Hematopoietic multipotent progenitor cell treated with erythropoietin and hydrocortisone succinate and interleukin-3 and kit ligand, for 4 days (in vitro differentiated cells): ENCODE data around the gene GOLGA8M.
"Not testable (repeated sequence)": the region's sequence is repeated elsewhere in the genome, so short reads cannot be mapped to it uniquely, and the experiment has no call there.

ENCODE experiments used
- DNase-seq: peaks from one replicate; pipeline ENCODE4 v3.0.0-alpha.2; 2015

Gene GOLGA8M, protein sequence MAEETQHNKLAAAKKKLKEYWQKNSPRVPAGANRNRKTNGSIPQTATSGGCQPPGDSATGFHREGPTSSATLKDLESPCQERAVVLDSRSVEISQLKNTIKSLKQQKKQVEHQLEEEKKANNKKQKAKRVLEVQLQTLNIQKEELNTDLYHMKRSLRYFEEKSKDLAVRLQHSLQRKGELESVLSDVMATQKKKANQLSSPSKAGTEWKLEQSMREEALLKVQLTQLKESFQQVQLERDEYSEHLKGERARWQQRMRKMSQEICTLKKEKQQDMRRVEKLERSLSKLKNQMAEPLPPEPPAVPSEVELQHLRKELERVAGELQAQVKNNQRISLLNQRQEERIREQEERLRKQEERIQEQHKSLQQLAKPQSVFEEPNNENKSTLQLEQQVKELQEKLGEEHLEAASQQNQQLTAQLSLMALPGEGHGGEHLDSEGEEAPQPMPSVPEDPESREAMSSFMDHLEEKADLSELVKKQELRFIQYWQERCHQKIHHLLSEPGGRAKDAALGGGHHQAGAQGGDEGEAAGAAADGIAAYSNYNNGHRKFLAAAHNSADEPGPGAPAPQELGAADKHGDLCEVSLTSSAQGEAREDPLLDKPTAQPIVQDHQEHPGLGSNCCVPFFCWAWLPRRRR

DNA sequence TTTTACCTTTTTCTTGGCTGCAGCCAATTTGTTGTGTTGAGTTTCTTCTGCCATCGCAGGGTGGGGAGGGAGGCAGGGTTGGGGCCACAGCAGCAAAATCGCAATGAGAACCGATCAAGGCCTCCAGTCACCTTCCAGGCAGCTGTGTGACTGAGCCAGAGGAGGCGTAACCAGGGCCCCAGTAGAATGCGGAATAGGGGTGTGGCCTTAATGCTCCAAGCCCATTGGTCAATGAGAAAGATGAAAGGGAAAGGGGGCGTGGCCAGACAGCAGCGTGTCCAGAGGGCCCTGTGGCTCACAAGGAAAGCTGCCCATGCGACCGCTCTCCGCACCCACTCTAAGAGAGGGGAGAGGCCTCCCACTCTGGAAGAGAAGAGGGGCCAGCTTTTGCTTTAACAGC is at the start of gene GOLGA8M:
GOLGA8M (minus strand) TSS at position 152 of the 400 bp plus-strand sequence; CDS start at position 54, 98 bp downstream.
- not testable (repeated sequence) for DNase-seq

DNA sequence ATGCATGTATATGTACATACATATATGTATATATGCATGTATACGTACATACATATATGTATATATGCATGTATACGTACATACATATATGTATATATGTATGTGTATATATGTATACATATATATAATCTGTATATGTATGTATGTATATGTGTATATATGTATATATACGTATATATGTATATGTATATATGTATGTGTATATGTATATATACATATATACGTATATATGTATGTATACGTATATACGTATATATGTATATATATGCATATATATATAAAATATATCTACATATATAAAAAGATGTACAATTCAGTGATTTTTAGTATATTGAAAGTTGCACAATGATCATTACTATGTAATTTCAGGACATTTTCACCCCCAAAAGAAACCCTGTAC is 30.7 kb upstream of the GOLGA8M start:
- not testable (repeated sequence) for DNase-seq

- not testable (repeated sequence) for DNase-seq
Measured at GRCh38 chr15:28738590-28739292, 26.5 kb upstream of the GOLGA8M start.

GRCh38 chr15:28738200-28738561 is 26.0 kb upstream of the GOLGA8M start:
- DNase-seq = not testable (repeated sequence)

- DNase-seq = peak; percentile 54
Measured at GRCh38 chr15:28737521-28738199, 25.4 kb upstream of the GOLGA8M start.

DNA sequence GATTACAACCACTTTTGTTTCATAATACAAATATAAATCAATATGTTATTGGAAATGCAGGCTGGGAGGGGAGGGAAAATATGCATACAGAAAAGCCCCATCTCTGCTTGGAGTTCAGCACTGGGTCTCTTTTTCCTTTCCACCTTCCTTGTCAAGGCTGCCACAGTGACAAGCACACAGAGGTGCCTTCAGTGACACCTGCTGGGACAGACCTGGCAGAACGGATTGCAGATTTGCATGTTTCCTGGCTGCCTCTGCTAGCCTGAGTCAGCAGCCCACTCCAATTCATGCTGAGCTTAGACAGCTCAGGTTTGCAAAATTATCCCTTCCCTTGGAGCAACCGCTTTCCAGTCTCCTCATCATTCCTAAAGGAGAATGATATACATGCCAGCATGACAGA is 15.8 kb upstream of the GOLGA8M start:
- DNase-seq = peak; percentile 36

DNA sequence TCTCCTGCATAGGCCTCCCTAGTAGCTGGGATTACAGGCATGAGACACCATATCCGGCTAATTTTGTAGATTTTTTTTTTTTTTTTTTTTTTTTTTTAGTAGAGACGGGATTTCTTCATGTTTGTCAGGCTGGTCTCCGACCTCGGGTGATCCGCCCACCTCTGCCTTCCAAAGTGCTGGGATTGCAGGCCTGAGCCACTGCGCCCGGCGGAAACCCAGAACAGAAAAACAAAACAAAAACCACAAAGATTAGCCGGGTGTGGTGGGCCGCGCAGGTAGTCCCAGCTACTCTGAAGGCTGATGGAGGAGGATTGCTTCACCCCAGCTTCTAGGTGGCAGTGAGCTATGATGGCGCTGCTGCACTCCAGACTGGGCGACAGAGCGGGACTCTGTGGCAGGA is 14.8 kb upstream of the GOLGA8M start:
- DNase-seq = not testable (repeated sequence)

GRCh38 chr15:28726102-28726501 is 13.9 kb upstream of the GOLGA8M start:
- DNase-seq = no peak

GRCh38 chr15:28725556-28725955 is 13.3 kb upstream of the GOLGA8M start:
- no peak for DNase-seq

GRCh38 chr15:28723986-28724385 is 11.8 kb upstream of the GOLGA8M start:
- not testable (repeated sequence) for DNase-seq

- not testable (repeated sequence) for DNase-seq
Measured at GRCh38 chr15:28719626-28720025, 7.4 kb upstream of the GOLGA8M start.

- not testable (repeated sequence) for DNase-seq
Measured at GRCh38 chr15:28718576-28718975, 6.4 kb upstream of the GOLGA8M start.

GRCh38 chr15:28714176-28714575 is 2.0 kb upstream of the GOLGA8M start:
- DNase-seq = not testable (repeated sequence)

DNA sequence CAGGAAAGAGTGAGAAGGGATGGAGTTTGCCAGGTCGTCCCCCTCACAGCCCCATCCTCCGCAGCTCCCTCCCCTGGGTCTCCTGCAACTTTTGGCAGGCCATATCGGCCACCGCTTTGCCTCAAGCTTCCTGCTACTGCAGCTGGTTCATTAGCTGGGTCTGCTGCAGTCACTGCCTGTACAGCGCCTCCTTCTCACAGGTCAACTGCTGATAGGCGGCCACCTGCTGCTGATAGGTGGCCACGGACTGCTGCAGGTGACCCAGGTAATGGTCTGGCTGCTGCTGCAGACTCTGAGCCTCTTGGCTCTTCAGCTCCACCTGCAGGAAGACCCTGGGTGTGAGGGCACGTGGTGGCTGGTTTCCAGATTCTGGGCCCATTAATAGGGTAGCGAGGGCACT is 8.3 kb downstream of the GOLGA8M start:
- DNase-seq = not testable (repeated sequence)

GRCh38 chr15:28702427-28702826 is 9.8 kb downstream of the GOLGA8M start:
- not testable (repeated sequence) for DNase-seq

DNA sequence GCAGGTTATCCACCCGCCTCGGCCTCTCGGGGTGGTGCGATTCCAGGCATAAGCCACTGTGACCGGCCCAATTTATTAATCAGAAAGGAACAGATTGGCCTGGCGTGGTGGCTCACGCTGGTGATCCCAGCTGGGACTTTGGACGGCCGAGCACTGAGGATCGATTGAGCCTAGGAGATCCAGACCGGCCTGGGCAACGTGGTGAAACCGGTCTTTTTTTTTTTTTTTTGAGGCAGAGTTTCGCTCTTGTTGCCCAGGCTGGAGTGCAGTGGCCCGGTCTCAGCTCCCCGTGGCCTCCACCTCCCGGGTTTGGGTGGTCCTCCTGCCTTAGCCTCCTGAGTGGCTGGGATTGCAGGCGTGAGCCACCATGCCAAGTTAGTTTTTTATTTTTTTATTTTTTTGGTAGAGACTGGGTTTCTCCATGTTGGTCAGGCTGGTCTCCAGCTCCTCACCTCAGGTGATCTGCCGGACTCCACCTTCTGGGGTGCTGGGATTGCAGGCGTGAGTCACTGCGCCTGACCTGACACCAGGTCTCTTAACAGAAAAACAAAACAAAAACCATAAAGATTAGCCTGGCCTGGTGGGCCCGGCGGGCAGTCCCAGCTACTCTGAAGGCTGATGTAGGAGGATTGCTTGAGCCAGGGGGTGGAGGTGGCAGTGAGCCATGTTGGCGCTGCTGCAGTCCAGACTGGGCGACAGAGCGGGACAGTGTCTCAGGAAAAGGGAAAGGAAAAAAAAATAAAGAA is 18.0 kb downstream of the GOLGA8M start:
- not testable (repeated sequence) for DNase-seq

DNA sequence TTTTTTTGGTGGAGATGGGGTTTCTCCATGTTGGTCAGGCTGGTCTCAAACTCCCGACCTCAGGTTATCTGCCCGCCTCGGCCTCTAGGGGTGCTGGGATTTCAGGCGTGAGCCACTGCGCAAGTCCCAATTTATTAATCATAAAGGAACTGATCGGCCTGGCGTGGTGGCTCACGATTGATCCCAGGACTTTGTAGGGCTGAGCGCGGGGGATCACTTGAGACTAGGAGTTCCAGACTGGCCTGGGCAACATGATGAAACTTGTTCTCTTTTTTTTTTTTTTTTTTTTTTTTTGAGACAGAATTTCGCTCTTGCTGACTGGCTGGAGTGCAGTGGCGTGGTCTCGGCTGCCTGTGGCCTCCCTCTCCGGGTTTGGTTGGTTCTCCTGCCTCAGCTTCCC is 19.2 kb downstream of the GOLGA8M start:
- DNase-seq = not testable (repeated sequence)

GRCh38 chr15:28673533-28673932 is 38.7 kb downstream of the GOLGA8M start:
- DNase-seq = not testable (repeated sequence)

DNA sequence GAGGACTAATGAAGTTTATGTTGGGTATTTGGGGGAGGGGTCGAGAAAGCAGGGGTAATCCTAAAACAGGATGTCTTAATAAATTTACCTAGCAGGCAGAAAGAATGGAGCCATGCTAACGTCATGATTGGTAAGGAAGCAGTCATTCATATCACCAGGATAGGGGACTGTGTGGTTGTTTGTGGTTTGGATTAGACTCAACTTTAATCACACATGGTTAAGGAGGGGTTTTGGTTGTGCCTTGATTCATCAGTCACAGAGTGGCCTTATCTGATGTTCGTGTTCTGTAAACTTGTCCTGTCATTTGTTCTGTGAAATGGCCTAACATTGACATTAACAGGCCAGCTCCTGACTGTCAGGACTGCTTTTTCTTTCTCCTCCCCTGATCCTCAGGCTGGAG is 40.1 kb downstream of the GOLGA8M start:
- DNase-seq = not testable (repeated sequence)

DNA sequence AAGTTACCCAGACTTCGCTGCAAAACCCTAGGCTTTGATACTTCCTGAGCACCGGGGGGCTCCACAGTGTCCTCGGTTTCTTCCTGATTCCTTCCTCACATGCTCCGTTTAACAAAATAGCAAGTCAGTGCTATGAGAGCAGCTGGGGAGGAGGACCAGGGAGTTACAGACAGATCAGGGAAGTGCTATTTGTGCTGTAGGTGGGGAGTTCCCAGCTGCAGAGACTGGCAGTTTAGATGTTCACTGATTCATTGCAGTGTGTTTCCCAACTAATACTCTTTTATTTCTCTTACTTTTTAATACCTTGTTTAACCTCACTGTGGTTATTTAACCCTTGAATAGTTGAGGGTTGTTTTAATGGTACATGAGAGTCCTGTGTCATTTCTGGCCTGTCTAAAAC is 45.8 kb downstream of the GOLGA8M start:
- DNase-seq = not testable (repeated sequence)

DNA sequence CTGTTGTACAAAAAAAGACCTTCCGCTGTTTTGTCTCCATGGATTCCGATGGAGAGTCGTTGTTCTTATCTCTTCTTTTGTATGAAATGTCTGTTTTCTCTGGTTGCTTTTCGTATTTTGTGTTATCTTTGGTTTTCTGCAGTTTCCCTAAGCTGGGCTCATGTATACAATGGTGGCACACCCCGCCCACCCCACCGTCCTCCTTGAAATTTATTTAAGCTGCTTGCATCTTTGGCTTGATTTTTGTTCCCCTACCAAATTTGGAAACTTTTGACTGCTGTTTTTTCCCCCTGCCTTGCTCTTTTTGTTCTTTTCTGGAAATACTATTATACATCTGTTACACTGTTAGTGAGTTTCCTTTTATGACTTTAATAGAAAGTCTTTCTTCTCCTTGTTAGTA is 47.6 kb downstream of the GOLGA8M start:
- DNase-seq = not testable (repeated sequence)

DNA sequence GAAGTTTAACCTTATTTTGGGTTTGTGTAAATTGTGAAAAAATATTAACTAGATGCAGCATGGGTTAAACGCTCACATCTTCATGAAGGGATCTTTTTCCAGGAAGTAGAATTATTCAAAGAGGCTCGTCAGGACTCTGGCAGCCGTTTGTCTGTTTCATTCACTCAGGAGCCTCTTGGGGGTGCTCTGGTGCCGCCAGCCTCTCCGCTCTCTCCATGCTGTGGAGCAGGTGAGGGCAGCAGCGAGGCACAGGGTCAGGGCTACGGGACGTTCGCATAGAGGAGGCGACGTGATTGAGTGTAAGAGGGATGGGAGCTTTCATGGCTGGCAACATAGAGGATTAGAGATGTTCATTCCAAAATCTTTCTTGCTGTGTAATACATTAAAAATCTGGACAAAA is 48.5 kb downstream of the GOLGA8M start:
- DNase-seq = not testable (repeated sequence)
